D721Med (cell line): ENCODE results near the gene KYAT1.
"Not testable (repeated sequence)": the region's sequence is repeated elsewhere in the genome, so short reads cannot be mapped to it uniquely, and the experiment has no call there.

ENCODE experiments used
- DNase-seq: peaks from one replicate; pipeline ENCODE4 v3.0.0; 2011; ENCODE audit warnings: low spot score; ENCODE audit not compliant: insufficient read length
- FAIRE-seq: peaks from 2 replicates; lab custom pipeline; 2011; peaks lifted over from hg19 to GRCh38; lab: Jason Lieb, UNC
- TF ChIP-seq, protein P1 (sequence below): IDR thresholded peaks from 2 replicates; pipeline ENCODE4 v1.5.1; 2012; ENCODE audit warnings: mild to moderate bottlenecking, control low read depth; ENCODE audit not compliant: insufficient read depth; ENCODE audit errors: missing control alignments

Gene KYAT1

GRCh38 chr9:128808543-128808942 lies 73.2 kb downstream of the KYAT1 start:
- TF ChIP-seq, protein P1, sequence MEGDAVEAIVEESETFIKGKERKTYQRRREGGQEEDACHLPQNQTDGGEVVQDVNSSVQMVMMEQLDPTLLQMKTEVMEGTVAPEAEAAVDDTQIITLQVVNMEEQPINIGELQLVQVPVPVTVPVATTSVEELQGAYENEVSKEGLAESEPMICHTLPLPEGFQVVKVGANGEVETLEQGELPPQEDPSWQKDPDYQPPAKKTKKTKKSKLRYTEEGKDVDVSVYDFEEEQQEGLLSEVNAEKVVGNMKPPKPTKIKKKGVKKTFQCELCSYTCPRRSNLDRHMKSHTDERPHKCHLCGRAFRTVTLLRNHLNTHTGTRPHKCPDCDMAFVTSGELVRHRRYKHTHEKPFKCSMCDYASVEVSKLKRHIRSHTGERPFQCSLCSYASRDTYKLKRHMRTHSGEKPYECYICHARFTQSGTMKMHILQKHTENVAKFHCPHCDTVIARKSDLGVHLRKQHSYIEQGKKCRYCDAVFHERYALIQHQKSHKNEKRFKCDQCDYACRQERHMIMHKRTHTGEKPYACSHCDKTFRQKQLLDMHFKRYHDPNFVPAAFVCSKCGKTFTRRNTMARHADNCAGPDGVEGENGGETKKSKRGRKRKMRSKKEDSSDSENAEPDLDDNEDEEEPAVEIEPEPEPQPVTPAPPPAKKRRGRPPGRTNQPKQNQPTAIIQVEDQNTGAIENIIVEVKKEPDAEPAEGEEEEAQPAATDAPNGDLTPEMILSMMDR = no peak
- FAIRE-seq (no peak), DNase-seq (no peak)

DNA sequence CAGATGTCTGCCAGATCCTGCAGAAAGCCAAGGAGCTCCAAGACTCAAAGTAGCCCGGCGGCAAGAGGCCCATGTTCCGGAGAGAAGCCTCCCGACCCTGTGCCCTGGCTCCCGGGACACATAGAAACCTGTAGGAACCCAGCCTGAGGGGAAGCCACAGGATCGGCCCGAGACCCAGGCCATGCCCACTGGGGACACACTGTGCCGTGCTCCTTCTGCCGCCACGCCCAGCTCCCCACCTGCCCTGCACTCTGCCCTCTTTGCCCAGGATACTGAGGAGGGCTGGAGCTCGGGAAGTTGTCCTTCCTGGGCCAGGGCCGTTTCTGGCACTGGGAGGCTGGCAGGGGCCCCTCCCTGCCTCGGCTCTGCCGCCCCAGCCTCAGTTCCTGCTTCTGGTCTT lies 73.9 kb downstream of the KYAT1 start:
- TF ChIP-seq, protein P1 = no peak
- no peak for DNase-seq

DNA sequence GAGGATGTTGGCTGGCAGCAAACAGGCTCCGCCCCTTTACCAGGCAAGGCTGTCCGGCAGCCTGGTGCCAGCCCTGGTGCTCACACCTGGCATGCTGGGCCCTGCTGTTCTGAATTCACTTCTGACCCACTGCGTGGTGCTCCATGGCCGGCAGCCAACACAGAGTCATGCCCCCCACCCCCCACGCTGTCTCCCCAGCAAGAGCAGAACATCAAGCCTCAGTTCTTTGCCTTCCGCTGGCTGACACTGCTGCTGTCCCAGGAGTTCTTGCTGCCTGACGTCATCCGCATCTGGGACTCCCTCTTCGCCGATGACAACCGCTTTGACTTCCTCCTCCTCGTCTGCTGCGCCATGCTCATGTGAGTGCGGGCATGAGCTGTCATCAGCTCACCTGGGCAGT lies 76.1 kb downstream of the KYAT1 start:
- TF ChIP-seq, protein P1 = no peak
- DNase-seq = no peak
- no peak for FAIRE-seq

More for the DNA sequence above, 73.9 kb downstream of the KYAT1 start:
- FAIRE-seq = no peak

- no peak for FAIRE-seq
- TF ChIP-seq, protein P1 = no peak
These were observed 79.3 kb downstream of the KYAT1 start for GRCh38 chr9:128802482-128802881.

GRCh38 chr9:128800061-128800460 lies 81.7 kb downstream of the KYAT1 start:
- DNase-seq (no peak), FAIRE-seq (no peak)
- TF ChIP-seq, protein P1 = no peak

More at GRCh38 chr9:128802482-128802881, 79.3 kb downstream of the KYAT1 start:
- no peak for DNase-seq

DNA sequence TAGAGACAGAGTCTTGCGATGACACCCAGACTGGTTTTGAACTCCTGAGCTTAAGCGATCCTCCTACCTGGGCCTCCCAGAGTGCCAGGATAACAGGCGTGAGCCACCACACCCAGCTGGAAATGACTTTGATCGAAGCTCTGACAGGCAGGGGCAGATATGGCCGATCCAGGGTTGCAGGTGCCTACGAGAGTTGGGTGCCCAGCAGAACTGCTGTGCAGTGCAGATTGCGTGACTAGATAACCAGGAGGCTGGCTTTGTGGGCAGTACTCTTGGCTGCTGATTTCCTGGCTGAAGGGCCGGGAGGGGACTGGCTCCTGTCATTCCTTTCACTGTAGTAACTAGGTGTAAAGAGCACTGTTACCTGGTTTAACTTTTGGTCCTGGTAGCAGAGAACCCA lies 82.9 kb downstream of the KYAT1 start:
- FAIRE-seq (no peak), DNase-seq (no peak)
- TF ChIP-seq, protein P1 = no peak

- FAIRE-seq, DNase-seq: not testable (repeated sequence)
These were observed 86.8 kb downstream of the KYAT1 start for GRCh38 chr9:128794961-128795360.

GRCh38 chr9:128792978-128793686 lies 88.6 kb downstream of the KYAT1 start:
- no peak for FAIRE-seq

More at GRCh38 chr9:128792978-128793686, 88.6 kb downstream of the KYAT1 start:
- DNase-seq = no peak
- TF ChIP-seq, protein P1 = no peak
